HTR-8/SVneo (cell line): ENCODE results near the gene PRR5L.
"Not testable (repeated sequence)": the region's sequence is repeated elsewhere in the genome, so short reads cannot be mapped to it uniquely, and the experiment has no call there.

ENCODE experiments used
- DNase-seq: peaks from one replicate; pipeline ENCODE4 v3.0.0; 2011; ENCODE audit warnings: low spot score, mixed read lengths; ENCODE audit not compliant: insufficient read length
- FAIRE-seq: peaks from 2 replicates; lab custom pipeline; 2011; peaks lifted over from hg19 to GRCh38; lab: Jason Lieb, UNC

PRR5L gene

GRCh38 chr11:36511062-36511461, 215.0 kb downstream of the PRR5L start:
- FAIRE-seq, DNase-seq: not testable (repeated sequence)

DNA sequence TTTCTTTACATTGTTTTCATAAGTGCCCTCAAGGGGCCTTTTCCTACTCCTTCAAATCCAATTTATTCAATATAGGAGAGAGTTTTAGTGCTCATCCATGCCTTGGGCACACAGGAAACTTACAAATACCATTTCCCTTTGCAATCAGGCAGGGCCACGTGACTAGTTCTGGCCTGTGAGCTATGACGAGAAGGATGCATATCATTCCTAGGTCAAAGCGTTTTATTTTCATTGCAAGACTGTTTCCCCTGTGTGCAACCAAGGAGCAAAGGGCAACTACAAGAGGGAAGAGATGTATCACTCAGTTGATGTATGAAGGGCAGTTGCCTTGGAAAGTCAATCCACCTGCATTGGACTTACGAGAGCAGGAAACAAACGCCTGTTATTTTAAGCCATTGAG, 215.9 kb downstream of the PRR5L start:
- no peak for FAIRE-seq
- no peak for DNase-seq

DNA sequence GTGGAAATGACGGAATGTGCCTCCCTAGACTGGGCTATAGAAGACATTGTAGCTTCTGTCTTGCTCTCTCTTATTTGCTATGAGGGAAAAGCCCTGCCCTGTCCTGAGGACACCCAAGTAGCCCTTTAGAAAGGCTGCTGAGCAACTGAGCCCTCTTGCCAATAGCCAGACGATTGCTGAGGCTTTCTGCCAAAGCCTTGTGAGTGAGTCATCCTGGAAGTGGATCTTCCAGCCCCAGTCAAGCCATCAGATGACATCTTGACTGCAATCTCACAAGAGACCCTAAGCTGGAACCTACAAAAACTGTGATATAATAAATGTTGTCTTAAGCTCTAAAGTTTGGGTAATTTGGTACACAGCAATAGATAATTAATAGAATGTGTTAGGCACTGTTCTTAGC, 217.9 kb downstream of the PRR5L start:
- FAIRE-seq (no peak), DNase-seq (no peak)
